HCT116 (cell line): ENCODE measurements around the gene EGFL8. TPM values are rescaled to one million over a fixed set of nuclear protein-coding genes. Genes with fewer than 3 reads are reported as not detected.

ENCODE experiments used
- ATAC-seq: fragments of 200-7000 bp; cut with Tn5 transposase; 2 replicates; pipeline ENCODE4 v1.9.1; 2020; ENCODE audit warnings: mild to moderate bottlenecking, moderate library complexity
- BruUV-seq: library from RNA; stranded (reverse); fragments of 400-500 nt; replicated peaks from 2 replicates; lab custom pipeline; 2021; lab: Mats Ljungman, UMichigan
- CTCF ChIA-PET: fragments of 300-600 bp; sonication (Branson Sonifier 250); formaldehyde crosslinking; loops from one replicate; lab custom pipeline; 2021; ENCODE audit warnings: antibody characterized with exemption; lab: Charles Lee
- POLR2A ChIA-PET: fragments of 300-600, 350-600 bp; sonication (Branson Sonifier 250); formaldehyde crosslinking; loops from one replicate; lab custom pipeline; 2021; ENCODE audit warnings: antibody characterized with exemption; lab: Charles Lee
- RAD21 ChIA-PET, 2 experiments: fragments of 300-600 bp; sonication (Branson Sonifier 250); formaldehyde crosslinking; loops; one replicate each; lab custom pipeline; 2023; ENCODE audit warnings: low total read pairs in 2 of 2; ENCODE audit not compliant: uncharacterized antibody in 2 of 2, unreplicated experiment in 2 of 2, low non-redundant PET in 1 of 2; lab: Charles Lee
- DNase-seq: peaks from one replicate; pipeline ENCODE4 v3.0.0-alpha.2; 2010; ENCODE audit warnings: low read depth, low spot score
- H2AFZ ChIP-seq: fragments of 200-600 bp; shearing (Covaris generic), sonication (generic); 2 replicates; pipeline ENCODE4 v1.6.1; 2017; ENCODE audit warnings: low read depth, mixed run types, mixed read lengths, antibody characterized with exemption, low read length; ENCODE audit not compliant: poor library complexity, severe bottlenecking
- H3K27ac ChIP-seq: 2 replicates; pipeline ENCODE4 v1.5.1; 2012; ENCODE audit warnings: low read depth, low read length
- H3K27me3 ChIP-seq: fragments of 200-600 bp; sonication (generic); 2 replicates; pipeline ENCODE4 v1.6.1; 2016; ENCODE audit warnings: mixed run types, low read length, mixed read lengths; ENCODE audit not compliant: insufficient read depth
- H3K36me3 ChIP-seq, 2 experiments: fragments of 200-500 bp in 1 of 2; fragments of 200-600 bp in 1 of 2; sonication (Bioruptor generic) in 1 of 2; sonication (generic) in 1 of 2; 2 replicates each; pipeline versions ENCODE4 v1.5.1 to v1.6.1; 2014 to 2016; ENCODE audit warnings: low read length in 2 of 2, inconsistent platforms in 1 of 2, mixed read lengths in 1 of 2, mixed run types in 1 of 2; ENCODE audit not compliant: insufficient read depth in 2 of 2, control insufficient read depth in 1 of 2
- H3K4me1 ChIP-seq, 2 experiments: fragments of 200-600 bp in 1 of 2; sonication (generic) in 1 of 2; 2 replicates each; pipeline versions ENCODE4 v1.5.1 to v1.6.1; 2012 to 2017; ENCODE audit warnings: low read length in 2 of 2, inconsistent platforms in 1 of 2, mild to moderate bottlenecking in 1 of 2, mixed read lengths in 1 of 2, mixed run types in 1 of 2, moderate library complexity in 1 of 2; ENCODE audit not compliant: insufficient read depth in 2 of 2, control insufficient read depth in 1 of 2
- H3K4me2 ChIP-seq: fragments of 200-600 bp; sonication (generic); 2 replicates; pipeline ENCODE4 v1.6.1; 2017; ENCODE audit warnings: mixed run types, low read length, mixed read lengths
- H3K4me3 ChIP-seq, 2 experiments: fragments of 200-600 bp in 1 of 2; sonication (generic) in 1 of 2; replicated peaks in 1 of 2; 2 replicates each; pipeline ENCODE4 v1.5.1; 2011 to 2016; ENCODE audit warnings: low read length in 2 of 2, control low read depth in 1 of 2, low read depth in 1 of 2, mild to moderate bottlenecking in 1 of 2, mixed read lengths in 1 of 2, mixed run types in 1 of 2
- H3K79me2 ChIP-seq: fragments of 200-600 bp; sonication (generic); 2 replicates; pipeline ENCODE4 v1.6.1; 2017; ENCODE audit warnings: mild to moderate bottlenecking, mixed run types, low read length, moderate library complexity, mixed read lengths; ENCODE audit not compliant: insufficient read depth
- H3K9ac ChIP-seq: fragments of 200-600 bp; sonication (generic); 2 replicates; pipeline ENCODE4 v1.6.1; 2016; ENCODE audit warnings: low read length, mixed read lengths
- H3K9me2 ChIP-seq: fragments of 200-600 bp; sonication (generic), shearing (Covaris generic); 2 replicates; pipeline ENCODE4 v1.6.1; 2017; ENCODE audit warnings: mixed run types, mild to moderate bottlenecking, moderate library complexity; ENCODE audit not compliant: insufficient read depth
- H3K9me3 ChIP-seq, 2 experiments: fragments of 200-500 bp in 1 of 2; fragments of 200-600 bp in 1 of 2; sonication (Bioruptor generic) in 1 of 2; sonication (generic) in 1 of 2; 2 replicates each; pipeline ENCODE4 v1.6.1; 2014 to 2017; ENCODE audit warnings: low read length in 2 of 2, mixed read lengths in 2 of 2, inconsistent platforms in 1 of 2, low read depth in 1 of 2, mild to moderate bottlenecking in 1 of 2, mixed run types in 1 of 2, moderate library complexity in 1 of 2; ENCODE audit not compliant: control insufficient read depth in 1 of 2, insufficient read depth in 1 of 2
- H4K20me1 ChIP-seq: fragments of 200-600 bp; sonication (generic), shearing (Covaris generic); 2 replicates; pipeline ENCODE4 v1.6.1; 2017; ENCODE audit warnings: mixed run types, mild to moderate bottlenecking, moderate library complexity; ENCODE audit not compliant: insufficient read depth
- CBX3 ChIP-seq: IDR thresholded peaks from 2 replicates; pipeline ENCODE4 v1.6.1; 2012; ENCODE audit warnings: low read depth
- CEBPB ChIP-seq: IDR thresholded peaks from 2 replicates; pipeline ENCODE4 v1.6.1; 2012; ENCODE audit warnings: low read depth
- EGR1 ChIP-seq: IDR thresholded peaks from 2 replicates; pipeline ENCODE4 v1.6.1; 2012; ENCODE audit warnings: low read depth
- ELF1 ChIP-seq: IDR thresholded peaks from 2 replicates; pipeline ENCODE4 v1.6.1; 2012; ENCODE audit warnings: low read depth, borderline replicate concordance
- EZH2phosphoT487 ChIP-seq: fragments of 200-600 bp; IDR thresholded peaks from 2 replicates; pipeline ENCODE4 v1.6.1; 2018; ENCODE audit warnings: antibody characterized with exemption, borderline replicate concordance
- JUND ChIP-seq: IDR thresholded peaks from 2 replicates; pipeline ENCODE4 v1.6.1; 2012
- POLR2AphosphoS5 ChIP-seq: IDR thresholded peaks from 2 replicates; pipeline ENCODE4 v1.6.1; 2011; ENCODE audit warnings: mild to moderate bottlenecking, low read depth, low read length, moderate library complexity
- RAD21 ChIP-seq: IDR thresholded peaks from 2 replicates; pipeline ENCODE4 v1.6.1; 2012; ENCODE audit warnings: low read depth, mild to moderate bottlenecking
- SIN3A ChIP-seq: IDR thresholded peaks from 2 replicates; pipeline ENCODE4 v1.6.1; 2012; ENCODE audit warnings: low read depth
- SP1 ChIP-seq: IDR thresholded peaks from 2 replicates; pipeline ENCODE4 v1.6.1; 2012; ENCODE audit warnings: low read depth
- TCF7L2 ChIP-seq: IDR thresholded peaks from 2 replicates; pipeline ENCODE4 v1.7.0; 2011; ENCODE audit warnings: borderline replicate concordance, inconsistent platforms; ENCODE audit not compliant: insufficient read depth, insufficient read length; ENCODE audit errors: extremely low read depth
- ZFX ChIP-seq: fragments of 450-650 bp; IDR thresholded peaks from 2 replicates; pipeline ENCODE4 v1.6.1; 2017
- intact Hi-C: fragments of 100-400 bp; cut with micrococcal nuclease; formaldehyde crosslinking; loops from 2 replicates; pipeline ENCODE4 v1.10.0; 2022
- total RNA-seq: library from RNA; stranded (reverse); gene quantifications from one replicate; pipeline ENCODE4 v1.2.1, GENCODE V29; 2021; ENCODE audit not compliant: unreplicated experiment
- TF ChIP-seq, protein P1 (sequence below): IDR thresholded peaks from 2 replicates; pipeline ENCODE4 v1.6.1; 2012
- TF ChIP-seq, protein P2 (sequence below): IDR thresholded peaks from 2 replicates; pipeline ENCODE4 v1.6.1; 2012; ENCODE audit warnings: low read depth
- TF ChIP-seq, protein P3 (sequence below), 3 experiments: fragments of 200-600 bp in 1 of 3; sonication (generic) in 1 of 3; IDR thresholded peaks in 2 of 3; conservative IDR thresholded peaks in 1 of 3; 2 replicates each; pipeline ENCODE4 v1.5.1; 2012 to 2017; ENCODE audit warnings: low read depth in 2 of 3, low read length in 2 of 3, antibody characterized with exemption in 1 of 3, borderline replicate concordance in 1 of 3, control low read depth in 1 of 3, mild to moderate bottlenecking in 1 of 3, mixed read lengths in 1 of 3, mixed run types in 1 of 3, moderate library complexity in 1 of 3; ENCODE audit not compliant: insufficient read depth in 1 of 3

Gene EGFL8
- total RNA-seq, 1 experiment from 2014 or later: 29.0 TPM

DNA sequence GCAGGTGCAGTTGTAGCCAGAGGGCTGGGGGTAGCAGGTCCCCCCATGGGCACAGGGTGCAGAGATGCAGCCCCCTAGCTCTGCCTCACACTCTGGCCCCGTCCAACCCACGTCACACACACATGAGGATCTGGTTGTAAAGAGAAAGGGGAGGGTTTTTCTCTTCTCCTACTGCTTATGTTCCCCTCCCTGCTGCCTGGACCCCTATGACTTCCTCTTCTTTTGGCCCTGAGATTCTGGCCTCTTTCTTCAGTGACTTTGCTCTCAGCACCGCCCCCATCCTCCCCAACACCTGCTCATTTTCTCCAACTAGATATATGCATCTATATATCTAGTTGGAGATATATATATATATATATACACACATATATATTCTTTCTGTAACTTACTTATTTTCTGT is 49.7 kb downstream of the EGFL8 start:
- TF ChIP-seq JUND (no peak), SP1 (no peak), SIN3A (no peak), CEBPB (no peak), ZFX (no peak), EGR1 (no peak), POLR2AphosphoS5 (no peak), CBX3 (no peak), ELF1 (no peak), RAD21 (no peak), TCF7L2 (no peak), EZH2phosphoT487 (no peak)
- TF ChIP-seq, protein P1, sequence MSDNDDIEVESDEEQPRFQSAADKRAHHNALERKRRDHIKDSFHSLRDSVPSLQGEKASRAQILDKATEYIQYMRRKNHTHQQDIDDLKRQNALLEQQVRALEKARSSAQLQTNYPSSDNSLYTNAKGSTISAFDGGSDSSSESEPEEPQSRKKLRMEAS: no peak
- TF ChIP-seq, protein P2, sequence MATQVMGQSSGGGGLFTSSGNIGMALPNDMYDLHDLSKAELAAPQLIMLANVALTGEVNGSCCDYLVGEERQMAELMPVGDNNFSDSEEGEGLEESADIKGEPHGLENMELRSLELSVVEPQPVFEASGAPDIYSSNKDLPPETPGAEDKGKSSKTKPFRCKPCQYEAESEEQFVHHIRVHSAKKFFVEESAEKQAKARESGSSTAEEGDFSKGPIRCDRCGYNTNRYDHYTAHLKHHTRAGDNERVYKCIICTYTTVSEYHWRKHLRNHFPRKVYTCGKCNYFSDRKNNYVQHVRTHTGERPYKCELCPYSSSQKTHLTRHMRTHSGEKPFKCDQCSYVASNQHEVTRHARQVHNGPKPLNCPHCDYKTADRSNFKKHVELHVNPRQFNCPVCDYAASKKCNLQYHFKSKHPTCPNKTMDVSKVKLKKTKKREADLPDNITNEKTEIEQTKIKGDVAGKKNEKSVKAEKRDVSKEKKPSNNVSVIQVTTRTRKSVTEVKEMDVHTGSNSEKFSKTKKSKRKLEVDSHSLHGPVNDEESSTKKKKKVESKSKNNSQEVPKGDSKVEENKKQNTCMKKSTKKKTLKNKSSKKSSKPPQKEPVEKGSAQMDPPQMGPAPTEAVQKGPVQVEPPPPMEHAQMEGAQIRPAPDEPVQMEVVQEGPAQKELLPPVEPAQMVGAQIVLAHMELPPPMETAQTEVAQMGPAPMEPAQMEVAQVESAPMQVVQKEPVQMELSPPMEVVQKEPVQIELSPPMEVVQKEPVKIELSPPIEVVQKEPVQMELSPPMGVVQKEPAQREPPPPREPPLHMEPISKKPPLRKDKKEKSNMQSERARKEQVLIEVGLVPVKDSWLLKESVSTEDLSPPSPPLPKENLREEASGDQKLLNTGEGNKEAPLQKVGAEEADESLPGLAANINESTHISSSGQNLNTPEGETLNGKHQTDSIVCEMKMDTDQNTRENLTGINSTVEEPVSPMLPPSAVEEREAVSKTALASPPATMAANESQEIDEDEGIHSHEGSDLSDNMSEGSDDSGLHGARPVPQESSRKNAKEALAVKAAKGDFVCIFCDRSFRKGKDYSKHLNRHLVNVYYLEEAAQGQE: no peak
- TF ChIP-seq, protein P3, sequence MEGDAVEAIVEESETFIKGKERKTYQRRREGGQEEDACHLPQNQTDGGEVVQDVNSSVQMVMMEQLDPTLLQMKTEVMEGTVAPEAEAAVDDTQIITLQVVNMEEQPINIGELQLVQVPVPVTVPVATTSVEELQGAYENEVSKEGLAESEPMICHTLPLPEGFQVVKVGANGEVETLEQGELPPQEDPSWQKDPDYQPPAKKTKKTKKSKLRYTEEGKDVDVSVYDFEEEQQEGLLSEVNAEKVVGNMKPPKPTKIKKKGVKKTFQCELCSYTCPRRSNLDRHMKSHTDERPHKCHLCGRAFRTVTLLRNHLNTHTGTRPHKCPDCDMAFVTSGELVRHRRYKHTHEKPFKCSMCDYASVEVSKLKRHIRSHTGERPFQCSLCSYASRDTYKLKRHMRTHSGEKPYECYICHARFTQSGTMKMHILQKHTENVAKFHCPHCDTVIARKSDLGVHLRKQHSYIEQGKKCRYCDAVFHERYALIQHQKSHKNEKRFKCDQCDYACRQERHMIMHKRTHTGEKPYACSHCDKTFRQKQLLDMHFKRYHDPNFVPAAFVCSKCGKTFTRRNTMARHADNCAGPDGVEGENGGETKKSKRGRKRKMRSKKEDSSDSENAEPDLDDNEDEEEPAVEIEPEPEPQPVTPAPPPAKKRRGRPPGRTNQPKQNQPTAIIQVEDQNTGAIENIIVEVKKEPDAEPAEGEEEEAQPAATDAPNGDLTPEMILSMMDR (IDR thresholded peaks at IDR 0.05 in 2 of 3, conservative IDR thresholded peaks at IDR 0.05 in 1 of 3; ENCODE audit: borderline replicate concordance in 1 of 3, insufficient read depth in 1 of 3, low read depth in 2 of 3, low read length in 2 of 3): no peak
- ChIA-PET CTCF (no interaction called here), RAD21 (no interaction called here), POLR2A (no interaction called here)
- Histone ChIP-seq H3K4me3 (no peak overlapping the region), H3K27ac (no peak overlapping the region), H3K9ac (no peak overlapping the region), H3K79me2 (no peaks in the 10 kb centered on the region), H3K9me2 (no peaks in the 10 kb centered on the region), H3K4me2 (no peak overlapping the region), H3K9me3 (no peaks in the 10 kb centered on the region), H2AFZ (no peak overlapping the region), H3K27me3 (no peaks in the 10 kb centered on the region), H4K20me1 (no peaks in the 10 kb centered on the region), H3K36me3 (no peaks in the 10 kb centered on the region), H3K4me1 (no peaks in the 10 kb centered on the region)
- ATAC-seq: no peak
- no TSS peak for BruUV-seq
- intact Hi-C loops: no loop called here
- DNase-seq: no peak
